Bone marrow (tissue), 2 donors: ENCODE results near the gene PURA.
"Not testable (repeated sequence)": the region's sequence is repeated elsewhere in the genome, so short reads cannot be mapped to it uniquely, and the experiment has no call there.

Experiments used
- DNase-seq, 2 donors: peaks; one replicate each; lab custom pipeline; 2025; lab: John Stamatoyannopoulos, UW

PURA gene

GRCh38 chr5:140135127-140135526 lies 21.2 kb downstream of the PURA start:
- DNase-seq = no peak

GRCh38 chr5:140136624-140137023 lies 22.7 kb downstream of the PURA start:
- no peak for DNase-seq

GRCh38 chr5:140140435-140140834 lies 26.5 kb downstream of the PURA start:
- no peak for DNase-seq

GRCh38 chr5:140141241-140141640 lies 27.3 kb downstream of the PURA start:
- DNase-seq = no peak

GRCh38 chr5:140142246-140142645 lies 28.3 kb downstream of the PURA start:
- no peak for DNase-seq

- no peak for DNase-seq
Measured at GRCh38 chr5:140142856-140143255, 28.9 kb downstream of the PURA start.

GRCh38 chr5:140143521-140144258 lies 29.8 kb downstream of the PURA start:
- DNase-seq = no peak

GRCh38 chr5:140145256-140145655 lies 31.3 kb downstream of the PURA start:
- no peak for DNase-seq

- peak in 1 of 2 donors; percentile 42 for DNase-seq
Measured at GRCh38 chr5:140145818-140146522, 32.1 kb downstream of the PURA start.

- DNase-seq = no peak
Measured at GRCh38 chr5:140146523-140146842, 32.6 kb downstream of the PURA start.

GRCh38 chr5:140147460-140147859 lies 33.6 kb downstream of the PURA start:
- DNase-seq = no peak

- DNase-seq = no peak
Measured at GRCh38 chr5:140148508-140148907, 34.6 kb downstream of the PURA start.

GRCh38 chr5:140150201-140150600 lies 36.3 kb downstream of the PURA start:
- DNase-seq = no peak

- DNase-seq = no peak
Measured at GRCh38 chr5:140151144-140152021, 37.5 kb downstream of the PURA start.

- no peak for DNase-seq
Measured at GRCh38 chr5:140152022-140152999, 38.4 kb downstream of the PURA start.

- DNase-seq = no peak
Measured at GRCh38 chr5:140153255-140153654, 39.3 kb downstream of the PURA start.

- DNase-seq = no peak
Measured at GRCh38 chr5:140153905-140154304, 40.0 kb downstream of the PURA start.

GRCh38 chr5:140154710-140155381 lies 40.9 kb downstream of the PURA start:
- not testable (repeated sequence) for DNase-seq

GRCh38 chr5:140157032-140157781 lies 43.3 kb downstream of the PURA start:
- DNase-seq = peak; percentile 59 to 76
